WTC11 (cell line): ENCODE measurements around the gene RASD1. TPM values are rescaled to one million over a fixed set of nuclear protein-coding genes. Genes with fewer than 3 reads are reported as not detected.

ENCODE experiments used
- ATAC-seq: fragments of 200-7000 bp; cut with Tn5 transposase; 2 replicates; pipeline ENCODE4 v1.10.0; 2021; ENCODE audit warnings: mild to moderate bottlenecking, moderate library complexity
- CTCF ChIA-PET: fragments of 300-600 bp; sonication (Branson Sonifier 250); formaldehyde crosslinking; loops from one replicate; lab custom pipeline; 2021; ENCODE audit warnings: antibody characterized with exemption; lab: Charles Lee
- POLR2A ChIA-PET: fragments of 350-600 bp; sonication (Branson Sonifier 250); formaldehyde crosslinking; loops from one replicate; lab custom pipeline; 2021; ENCODE audit warnings: antibody characterized with exemption; lab: Charles Lee
- DNase-seq: peaks from one replicate; pipeline ENCODE4 v3.0.0; 2021; ENCODE audit warnings: low spot score
- H3K27ac Mint-ChIP-seq: 2 replicates; pipeline ENCODE4 v1.8.0; 2021; ENCODE audit warnings: mixed read lengths
- H3K27me3 Mint-ChIP-seq: 2 replicates; pipeline ENCODE4 v1.8.0; 2021; ENCODE audit warnings: low read depth, mild to moderate bottlenecking, moderate library complexity, mixed read lengths
- H3K36me3 Mint-ChIP-seq: 2 replicates; pipeline ENCODE4 v1.8.0; 2021; ENCODE audit warnings: mixed read lengths
- H3K4me1 Mint-ChIP-seq: 2 replicates; pipeline ENCODE4 v1.8.0; 2022; ENCODE audit warnings: mixed read lengths
- H3K4me3 Mint-ChIP-seq: 2 replicates; pipeline ENCODE4 v1.8.0; 2021; ENCODE audit warnings: mild to moderate bottlenecking, moderate library complexity, mixed read lengths
- H3K9me3 Mint-ChIP-seq: 2 replicates; pipeline ENCODE4 v1.8.0; 2021; ENCODE audit warnings: mixed read lengths
- ESRRA ChIP-seq: sonication (generic); formaldehyde crosslinking; IDR thresholded peaks from 2 replicates; pipeline ENCODE4 v1.8.1; 2022; ENCODE audit warnings: mild to moderate bottlenecking, missing genetic modification reagents, borderline replicate concordance
- JUN ChIP-seq: sonication (generic); formaldehyde crosslinking; IDR thresholded peaks from 2 replicates; pipeline ENCODE4 v1.8.0; 2023; ENCODE audit warnings: mild to moderate bottlenecking, missing genetic modification reagents
- KAT7 ChIP-seq: sonication (generic); formaldehyde crosslinking; IDR thresholded peaks from 2 replicates; pipeline ENCODE4 v1.8.1; 2023; ENCODE audit warnings: missing genetic modification reagents, mild to moderate bottlenecking, borderline replicate concordance
- NR2C2 ChIP-seq: sonication (generic); formaldehyde crosslinking; IDR thresholded peaks from 2 replicates; pipeline ENCODE4 v1.8.0; 2022; ENCODE audit warnings: mild to moderate bottlenecking, missing genetic modification reagents
- NR3C1 ChIP-seq: sonication (generic); formaldehyde crosslinking; conservative IDR thresholded peaks from 2 replicates; pipeline ENCODE4 v1.8.1; 2023; ENCODE audit warnings: low read depth, mild to moderate bottlenecking, missing genetic modification reagents
- RELA ChIP-seq: sonication (generic); formaldehyde crosslinking; IDR thresholded peaks from 2 replicates; pipeline ENCODE4 v1.8.1; 2022; ENCODE audit warnings: missing genetic modification reagents, mild to moderate bottlenecking, borderline replicate concordance
- SMAD3 ChIP-seq: sonication (generic); formaldehyde crosslinking; IDR thresholded peaks from 2 replicates; pipeline ENCODE4 v1.8.0; 2022; ENCODE audit warnings: missing genetic modification reagents, mild to moderate bottlenecking, borderline replicate concordance
- TEAD1 ChIP-seq: sonication (generic); formaldehyde crosslinking; IDR thresholded peaks from 2 replicates; pipeline ENCODE4 v1.8.0; 2022; ENCODE audit warnings: mild to moderate bottlenecking, missing genetic modification reagents
- ZNF263 ChIP-seq: sonication (generic); formaldehyde crosslinking; IDR thresholded peaks from 2 replicates; pipeline ENCODE4 v1.8.1; 2022; ENCODE audit warnings: low read depth, mild to moderate bottlenecking, moderate library complexity, missing genetic modification reagents
- ZNF396 ChIP-seq: fragments of 250-450 bp; sonication (Bioruptor Pico); IDR thresholded peaks from 2 replicates; pipeline ENCODE4 v1.8.0; 2021; ENCODE audit warnings: mild to moderate bottlenecking, moderate library complexity, borderline replicate concordance
- ZNF416 ChIP-seq: fragments of 250-450 bp; sonication (Bioruptor Pico); IDR thresholded peaks from 2 replicates; pipeline ENCODE4 v1.9.0; 2021; ENCODE audit warnings: mild to moderate bottlenecking, inconsistent platforms
- ZNF671 ChIP-seq: fragments of 250-450 bp; sonication (Bioruptor Pico); IDR thresholded peaks from 2 replicates; pipeline ENCODE4 v1.8.0; 2021; ENCODE audit warnings: mild to moderate bottlenecking
- total RNA-seq: library from RNA; stranded (reverse); gene quantifications from 3 replicates; pipeline ENCODE4 v1.2.3, GENCODE V29; 2021
- TF ChIP-seq, protein P1 (sequence below): sonication (generic); formaldehyde crosslinking; IDR thresholded peaks from 2 replicates; pipeline ENCODE4 v1.8.0; 2023; ENCODE audit warnings: missing genetic modification reagents, mild to moderate bottlenecking, borderline replicate concordance
- TF ChIP-seq, protein P2 (sequence below): sonication (generic); formaldehyde crosslinking; IDR thresholded peaks from 2 replicates; pipeline ENCODE4 v1.8.1; 2023; ENCODE audit warnings: mild to moderate bottlenecking, missing genetic modification reagents, moderate library complexity
- TF ChIP-seq, protein P3 (sequence below): sonication (generic); formaldehyde crosslinking; IDR thresholded peaks from 2 replicates; pipeline ENCODE4 v1.8.1; 2022; ENCODE audit warnings: low read depth, mild to moderate bottlenecking, moderate library complexity, missing genetic modification reagents, borderline replicate concordance
- TF ChIP-seq, protein P4 (sequence below): sonication (generic); formaldehyde crosslinking; IDR thresholded peaks from 2 replicates; pipeline ENCODE4 v1.8.1; 2022; ENCODE audit warnings: mild to moderate bottlenecking, moderate library complexity, missing genetic modification reagents
- TF ChIP-seq, protein P5 (sequence below): sonication (generic); formaldehyde crosslinking; IDR thresholded peaks from 2 replicates; pipeline ENCODE4 v1.8.0; 2022; ENCODE audit warnings: mild to moderate bottlenecking, missing genetic modification reagents
- TF ChIP-seq, protein P6 (sequence below): fragments of 250-450 bp; sonication (Bioruptor Pico); IDR thresholded peaks from 2 replicates; pipeline ENCODE4 v1.8.0; 2021; ENCODE audit warnings: mild to moderate bottlenecking
- TF ChIP-seq, protein P7 (sequence below): sonication (generic); formaldehyde crosslinking; IDR thresholded peaks from 2 replicates; pipeline ENCODE4 v1.8.0; 2023; ENCODE audit warnings: mild to moderate bottlenecking, missing genetic modification reagents
- TF ChIP-seq, protein P8 (sequence below): fragments of 250-450 bp; sonication (Bioruptor Pico); IDR thresholded peaks from 2 replicates; pipeline ENCODE4 v2.1.2; 2022; ENCODE audit warnings: mild to moderate bottlenecking, moderate library complexity
- TF ChIP-seq, protein P9 (sequence below): fragments of 250-450 bp; sonication (Bioruptor Pico); IDR thresholded peaks from 2 replicates; pipeline ENCODE4 v1.9.0; 2021; ENCODE audit warnings: mild to moderate bottlenecking

RASD1 gene
- total RNA-seq, 1 experiment from 2014 or later = 5.1 TPM

DNA sequence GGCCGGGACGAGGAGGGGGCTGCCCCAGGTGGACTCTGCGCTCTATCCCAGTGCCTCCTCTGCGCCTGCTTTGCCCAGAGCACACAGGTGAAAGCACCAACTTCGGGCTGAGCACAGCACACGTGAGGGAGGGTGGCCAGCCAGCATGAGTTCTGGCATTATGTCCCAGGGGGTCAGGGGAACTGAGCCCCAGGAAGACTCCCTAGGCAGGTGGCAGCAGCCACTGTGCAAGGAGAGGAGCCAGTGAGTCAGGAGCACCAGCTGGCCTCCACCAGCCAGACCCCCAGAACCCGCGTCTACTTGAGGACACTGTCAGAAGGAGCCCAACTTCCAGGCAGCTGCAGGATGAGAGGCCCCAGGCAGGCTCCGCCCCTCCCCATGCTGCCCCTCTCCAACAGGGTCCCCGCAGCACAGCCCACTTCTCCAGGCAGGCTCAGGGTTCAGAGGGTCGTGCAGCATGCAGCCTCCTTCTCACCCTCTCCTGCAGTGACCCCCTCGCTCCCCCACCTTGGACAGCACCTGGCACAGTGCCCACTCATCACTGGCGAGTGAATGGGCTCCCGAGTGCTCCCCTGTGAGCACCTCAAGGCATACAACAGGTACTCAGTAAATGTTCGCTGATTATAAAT is 44.2 kb upstream of the RASD1 start (continued):
- TF ChIP-seq, protein P1, sequence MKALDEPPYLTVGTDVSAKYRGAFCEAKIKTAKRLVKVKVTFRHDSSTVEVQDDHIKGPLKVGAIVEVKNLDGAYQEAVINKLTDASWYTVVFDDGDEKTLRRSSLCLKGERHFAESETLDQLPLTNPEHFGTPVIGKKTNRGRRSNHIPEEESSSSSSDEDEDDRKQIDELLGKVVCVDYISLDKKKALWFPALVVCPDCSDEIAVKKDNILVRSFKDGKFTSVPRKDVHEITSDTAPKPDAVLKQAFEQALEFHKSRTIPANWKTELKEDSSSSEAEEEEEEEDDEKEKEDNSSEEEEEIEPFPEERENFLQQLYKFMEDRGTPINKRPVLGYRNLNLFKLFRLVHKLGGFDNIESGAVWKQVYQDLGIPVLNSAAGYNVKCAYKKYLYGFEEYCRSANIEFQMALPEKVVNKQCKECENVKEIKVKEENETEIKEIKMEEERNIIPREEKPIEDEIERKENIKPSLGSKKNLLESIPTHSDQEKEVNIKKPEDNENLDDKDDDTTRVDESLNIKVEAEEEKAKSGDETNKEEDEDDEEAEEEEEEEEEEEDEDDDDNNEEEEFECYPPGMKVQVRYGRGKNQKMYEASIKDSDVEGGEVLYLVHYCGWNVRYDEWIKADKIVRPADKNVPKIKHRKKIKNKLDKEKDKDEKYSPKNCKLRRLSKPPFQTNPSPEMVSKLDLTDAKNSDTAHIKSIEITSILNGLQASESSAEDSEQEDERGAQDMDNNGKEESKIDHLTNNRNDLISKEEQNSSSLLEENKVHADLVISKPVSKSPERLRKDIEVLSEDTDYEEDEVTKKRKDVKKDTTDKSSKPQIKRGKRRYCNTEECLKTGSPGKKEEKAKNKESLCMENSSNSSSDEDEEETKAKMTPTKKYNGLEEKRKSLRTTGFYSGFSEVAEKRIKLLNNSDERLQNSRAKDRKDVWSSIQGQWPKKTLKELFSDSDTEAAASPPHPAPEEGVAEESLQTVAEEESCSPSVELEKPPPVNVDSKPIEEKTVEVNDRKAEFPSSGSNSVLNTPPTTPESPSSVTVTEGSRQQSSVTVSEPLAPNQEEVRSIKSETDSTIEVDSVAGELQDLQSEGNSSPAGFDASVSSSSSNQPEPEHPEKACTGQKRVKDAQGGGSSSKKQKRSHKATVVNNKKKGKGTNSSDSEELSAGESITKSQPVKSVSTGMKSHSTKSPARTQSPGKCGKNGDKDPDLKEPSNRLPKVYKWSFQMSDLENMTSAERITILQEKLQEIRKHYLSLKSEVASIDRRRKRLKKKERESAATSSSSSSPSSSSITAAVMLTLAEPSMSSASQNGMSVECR (CRISPR knock-in tag) = no peak
- TF ChIP-seq ZNF396 (CRISPR knock-in tag) = no peak
- TF ChIP-seq, protein P2, sequence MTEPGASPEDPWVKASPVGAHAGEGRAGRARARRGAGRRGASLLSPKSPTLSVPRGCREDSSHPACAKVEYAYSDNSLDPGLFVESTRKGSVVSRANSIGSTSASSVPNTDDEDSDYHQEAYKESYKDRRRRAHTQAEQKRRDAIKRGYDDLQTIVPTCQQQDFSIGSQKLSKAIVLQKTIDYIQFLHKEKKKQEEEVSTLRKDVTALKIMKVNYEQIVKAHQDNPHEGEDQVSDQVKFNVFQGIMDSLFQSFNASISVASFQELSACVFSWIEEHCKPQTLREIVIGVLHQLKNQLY (CRISPR knock-in tag) = no peak
- TF ChIP-seq, protein P3, sequence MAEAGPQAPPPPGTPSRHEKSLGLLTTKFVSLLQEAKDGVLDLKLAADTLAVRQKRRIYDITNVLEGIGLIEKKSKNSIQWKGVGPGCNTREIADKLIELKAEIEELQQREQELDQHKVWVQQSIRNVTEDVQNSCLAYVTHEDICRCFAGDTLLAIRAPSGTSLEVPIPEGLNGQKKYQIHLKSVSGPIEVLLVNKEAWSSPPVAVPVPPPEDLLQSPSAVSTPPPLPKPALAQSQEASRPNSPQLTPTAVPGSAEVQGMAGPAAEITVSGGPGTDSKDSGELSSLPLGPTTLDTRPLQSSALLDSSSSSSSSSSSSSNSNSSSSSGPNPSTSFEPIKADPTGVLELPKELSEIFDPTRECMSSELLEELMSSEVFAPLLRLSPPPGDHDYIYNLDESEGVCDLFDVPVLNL = no peak
- no peak for TF ChIP-seq ZNF671 (CRISPR knock-in tag)
- TF ChIP-seq NR2C2 (CRISPR knock-in tag) = no peak

DNA sequence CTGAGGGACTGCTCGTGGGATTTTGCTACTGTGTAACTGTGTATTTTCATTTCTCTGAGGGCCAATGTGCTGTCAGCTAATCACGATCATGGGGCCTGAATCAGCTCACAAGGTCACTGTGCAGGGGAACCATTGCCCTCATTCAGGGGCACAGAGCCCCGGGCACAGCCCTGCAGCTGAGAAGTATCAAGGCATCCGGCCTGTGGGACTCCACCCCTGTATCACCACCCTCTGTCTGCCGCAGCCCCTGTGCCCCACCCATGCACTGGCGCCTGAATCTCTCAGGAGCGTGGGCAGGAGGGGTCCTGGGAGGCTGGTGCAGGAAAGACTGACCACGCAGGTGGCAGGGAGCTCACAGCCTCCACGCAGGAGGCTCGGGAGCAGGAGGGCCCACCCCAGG is 43.4 kb upstream of the RASD1 start:
- H3K4me1 Mint-ChIP-seq = peaks cover 4% of the 10 kb centered on the region; the same call in 1 of the 2 replicates
- no peak overlapping the region for H3K4me3 Mint-ChIP-seq
- no peaks in the 10 kb centered on the region for H3K27me3 Mint-ChIP-seq
- ChIA-PET CTCF (interaction anchor here (1.6 to 3.1 kb wide), 3 partner anchors 29 to 46 kb away, joined by 4 to 16 read pairs (median 14); partner anchors contain the start of gene RASD1), POLR2A (no interaction called here)
- no peaks in the 10 kb centered on the region for H3K36me3 Mint-ChIP-seq
- no peak for DNase-seq
- ATAC-seq = no peak
- no peaks in the 10 kb centered on the region for H3K9me3 Mint-ChIP-seq
- peak overlapping the region; percentile 13; the same call in 1 of the 2 replicates for H3K27ac Mint-ChIP-seq
- TF ChIP-seq, protein P4, sequence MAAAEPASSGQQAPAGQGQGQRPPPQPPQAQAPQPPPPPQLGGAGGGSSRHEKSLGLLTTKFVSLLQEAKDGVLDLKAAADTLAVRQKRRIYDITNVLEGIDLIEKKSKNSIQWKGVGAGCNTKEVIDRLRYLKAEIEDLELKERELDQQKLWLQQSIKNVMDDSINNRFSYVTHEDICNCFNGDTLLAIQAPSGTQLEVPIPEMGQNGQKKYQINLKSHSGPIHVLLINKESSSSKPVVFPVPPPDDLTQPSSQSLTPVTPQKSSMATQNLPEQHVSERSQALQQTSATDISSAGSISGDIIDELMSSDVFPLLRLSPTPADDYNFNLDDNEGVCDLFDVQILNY (CRISPR knock-in tag) = no peak
- TF ChIP-seq ESRRA (CRISPR knock-in tag) (no peak), ZNF416 (CRISPR knock-in tag) (no peak), JUN (no peak), TEAD1 (CRISPR knock-in tag) (no peak), KAT7 (CRISPR knock-in tag) (no peak), ZNF263 (CRISPR knock-in tag) (no peak), RELA (CRISPR knock-in tag) (no peak), NR3C1 (CRISPR knock-in tag) (no peak), SMAD3 (CRISPR knock-in tag) (no peak)
- TF ChIP-seq, protein P5, sequence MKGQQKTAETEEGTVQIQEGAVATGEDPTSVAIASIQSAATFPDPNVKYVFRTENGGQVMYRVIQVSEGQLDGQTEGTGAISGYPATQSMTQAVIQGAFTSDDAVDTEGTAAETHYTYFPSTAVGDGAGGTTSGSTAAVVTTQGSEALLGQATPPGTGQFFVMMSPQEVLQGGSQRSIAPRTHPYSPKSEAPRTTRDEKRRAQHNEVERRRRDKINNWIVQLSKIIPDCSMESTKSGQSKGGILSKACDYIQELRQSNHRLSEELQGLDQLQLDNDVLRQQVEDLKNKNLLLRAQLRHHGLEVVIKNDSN (CRISPR knock-in tag) = no peak
- TF ChIP-seq, protein P6, sequence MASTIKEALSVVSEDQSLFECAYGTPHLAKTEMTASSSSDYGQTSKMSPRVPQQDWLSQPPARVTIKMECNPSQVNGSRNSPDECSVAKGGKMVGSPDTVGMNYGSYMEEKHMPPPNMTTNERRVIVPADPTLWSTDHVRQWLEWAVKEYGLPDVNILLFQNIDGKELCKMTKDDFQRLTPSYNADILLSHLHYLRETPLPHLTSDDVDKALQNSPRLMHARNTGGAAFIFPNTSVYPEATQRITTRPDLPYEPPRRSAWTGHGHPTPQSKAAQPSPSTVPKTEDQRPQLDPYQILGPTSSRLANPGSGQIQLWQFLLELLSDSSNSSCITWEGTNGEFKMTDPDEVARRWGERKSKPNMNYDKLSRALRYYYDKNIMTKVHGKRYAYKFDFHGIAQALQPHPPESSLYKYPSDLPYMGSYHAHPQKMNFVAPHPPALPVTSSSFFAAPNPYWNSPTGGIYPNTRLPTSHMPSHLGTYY (CRISPR knock-in tag) = no peak
- TF ChIP-seq, protein P7, sequence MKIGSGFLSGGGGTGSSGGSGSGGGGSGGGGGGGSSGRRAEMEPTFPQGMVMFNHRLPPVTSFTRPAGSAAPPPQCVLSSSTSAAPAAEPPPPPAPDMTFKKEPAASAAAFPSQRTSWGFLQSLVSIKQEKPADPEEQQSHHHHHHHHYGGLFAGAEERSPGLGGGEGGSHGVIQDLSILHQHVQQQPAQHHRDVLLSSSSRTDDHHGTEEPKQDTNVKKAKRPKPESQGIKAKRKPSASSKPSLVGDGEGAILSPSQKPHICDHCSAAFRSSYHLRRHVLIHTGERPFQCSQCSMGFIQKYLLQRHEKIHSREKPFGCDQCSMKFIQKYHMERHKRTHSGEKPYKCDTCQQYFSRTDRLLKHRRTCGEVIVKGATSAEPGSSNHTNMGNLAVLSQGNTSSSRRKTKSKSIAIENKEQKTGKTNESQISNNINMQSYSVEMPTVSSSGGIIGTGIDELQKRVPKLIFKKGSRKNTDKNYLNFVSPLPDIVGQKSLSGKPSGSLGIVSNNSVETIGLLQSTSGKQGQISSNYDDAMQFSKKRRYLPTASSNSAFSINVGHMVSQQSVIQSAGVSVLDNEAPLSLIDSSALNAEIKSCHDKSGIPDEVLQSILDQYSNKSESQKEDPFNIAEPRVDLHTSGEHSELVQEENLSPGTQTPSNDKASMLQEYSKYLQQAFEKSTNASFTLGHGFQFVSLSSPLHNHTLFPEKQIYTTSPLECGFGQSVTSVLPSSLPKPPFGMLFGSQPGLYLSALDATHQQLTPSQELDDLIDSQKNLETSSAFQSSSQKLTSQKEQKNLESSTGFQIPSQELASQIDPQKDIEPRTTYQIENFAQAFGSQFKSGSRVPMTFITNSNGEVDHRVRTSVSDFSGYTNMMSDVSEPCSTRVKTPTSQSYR (CRISPR knock-in tag) = no peak
- TF ChIP-seq, protein P8, sequence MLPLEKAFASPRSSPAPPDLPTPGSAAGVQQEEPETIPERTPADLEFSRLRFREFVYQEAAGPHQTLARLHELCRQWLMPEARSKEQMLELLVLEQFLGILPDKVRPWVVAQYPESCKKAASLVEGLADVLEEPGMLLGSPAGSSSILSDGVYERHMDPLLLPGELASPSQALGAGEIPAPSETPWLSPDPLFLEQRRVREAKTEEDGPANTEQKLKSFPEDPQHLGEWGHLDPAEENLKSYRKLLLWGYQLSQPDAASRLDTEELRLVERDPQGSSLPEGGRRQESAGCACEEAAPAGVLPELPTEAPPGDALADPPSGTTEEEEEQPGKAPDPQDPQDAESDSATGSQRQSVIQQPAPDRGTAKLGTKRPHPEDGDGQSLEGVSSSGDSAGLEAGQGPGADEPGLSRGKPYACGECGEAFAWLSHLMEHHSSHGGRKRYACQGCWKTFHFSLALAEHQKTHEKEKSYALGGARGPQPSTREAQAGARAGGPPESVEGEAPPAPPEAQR = no peak
- TF ChIP-seq, protein P9, sequence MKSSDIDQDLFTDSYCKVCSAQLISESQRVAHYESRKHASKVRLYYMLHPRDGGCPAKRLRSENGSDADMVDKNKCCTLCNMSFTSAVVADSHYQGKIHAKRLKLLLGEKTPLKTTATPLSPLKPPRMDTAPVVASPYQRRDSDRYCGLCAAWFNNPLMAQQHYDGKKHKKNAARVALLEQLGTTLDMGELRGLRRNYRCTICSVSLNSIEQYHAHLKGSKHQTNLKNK (CRISPR knock-in tag) = no peak
